Measurements from ENCODE around the gene KSR2. TPM values are rescaled to one million over a fixed set of nuclear protein-coding genes. Genes with fewer than 3 reads are reported as not detected.
A peak's percentile ranks its signal among the peaks of the same experiment; 100 is the strongest.

KSR2 gene
- total RNA-seq, 4 donors from 2014 or later, result under 0.01 to 0.06 (median 0.03) TPM

- intact Hi-C loops (cut with DNase I), result no loop called here
- H3K4me1 ChIP-seq, result no peaks in the 10 kb centered on the region
- H3K36me3 ChIP-seq, result no peaks in the 10 kb centered on the region
- peaks cover 0 to 28% (median 3%) of the 10 kb centered on the region in 4 donors for H3K27me3 ChIP-seq
- no peak overlapping the region for H3K27ac ChIP-seq (replicated peaks in 1 of 4)
- no peak for TF ChIP-seq EP300 (IDR thresholded peaks at IDR 0.05)
- TF ChIP-seq POLR2A (IDR thresholded peaks at IDR 0.05; ENCODE audit: low read depth), result no peak
- TF ChIP-seq CTCF (IDR thresholded peaks at IDR 0.05), result no peak
- TF ChIP-seq POLR2AphosphoS5 (IDR thresholded peaks at IDR 0.05), result no peak
- H3K9me3 ChIP-seq, result peaks cover 0 to 15% (median 8%) of the 10 kb centered on the region in 4 donors
- no peak overlapping the region for H3K4me3 ChIP-seq
- DNase-seq (ENCODE audit: extremely low spot score), result no peak
Measured at GRCh38 chr12:117649796-117650195, 319.0 kb downstream of the KSR2 start.

- intact Hi-C loops (cut with DNase I), result no loop called here
Measured at GRCh38 chr12:117646520-117646919, 322.3 kb downstream of the KSR2 start.

GRCh38 chr12:117645473-117645872 is 323.3 kb downstream of the KSR2 start:
- Histone ChIP-seq H3K27me3 (peaks cover 0 to 33% (median 3%) of the 10 kb centered on the region in 4 donors), H3K9me3 (peaks cover 0 to under 1% (median 0%) of the 10 kb centered on the region in 4 donors), H3K4me1 (no peaks in the 10 kb centered on the region), H3K36me3 (no peaks in the 10 kb centered on the region), H3K27ac (replicated peaks in 1 of 4) (no peak overlapping the region), H3K4me3 (no peak overlapping the region)
- WGBS, result 69% methylated on average over 3 of the region's 3 CpGs
- TF ChIP-seq EP300 (IDR thresholded peaks at IDR 0.05), result no peak
- no peak for TF ChIP-seq POLR2A (IDR thresholded peaks at IDR 0.05; ENCODE audit: low read depth)
- no peak for TF ChIP-seq POLR2AphosphoS5 (IDR thresholded peaks at IDR 0.05)
- TF ChIP-seq CTCF (IDR thresholded peaks at IDR 0.05), result no peak
- intact Hi-C loops (cut with DNase I), result no loop called here
- DNase-seq (ENCODE audit: extremely low spot score), result no peak

More at GRCh38 chr12:117646520-117646919, 322.3 kb downstream of the KSR2 start:
- H3K27me3 ChIP-seq, result peaks cover 0 to 36% (median 3%) of the 10 kb centered on the region in 4 donors
- 20% methylated on average over 7 of the region's 7 CpGs for WGBS
- H3K9me3 ChIP-seq, result peaks cover 0 to 11% (median 7%) of the 10 kb centered on the region in 4 donors
- H3K4me1 ChIP-seq, result no peaks in the 10 kb centered on the region
- H3K4me3 ChIP-seq, result no peak overlapping the region
- no peak for DNase-seq (ENCODE audit: extremely low spot score)
- H3K36me3 ChIP-seq, result no peaks in the 10 kb centered on the region
- TF ChIP-seq POLR2A (IDR thresholded peaks at IDR 0.05; ENCODE audit: low read depth) (no peak), CTCF (IDR thresholded peaks at IDR 0.05) (no peak), POLR2AphosphoS5 (IDR thresholded peaks at IDR 0.05) (no peak), EP300 (IDR thresholded peaks at IDR 0.05) (no peak)
- H3K27ac ChIP-seq (replicated peaks in 1 of 4), result no peak overlapping the region

GRCh38 chr12:117643971-117644370 is 324.8 kb downstream of the KSR2 start:
- H3K4me1 ChIP-seq, result no peaks in the 10 kb centered on the region
- H3K36me3 ChIP-seq, result no peaks in the 10 kb centered on the region
- no peak overlapping the region for H3K27ac ChIP-seq (replicated peaks in 1 of 4)
- no peak for DNase-seq (ENCODE audit: extremely low spot score)
- no peaks in the 10 kb centered on the region for H3K9me3 ChIP-seq
- H3K27me3 ChIP-seq, result peaks cover 0 to 33% (median 3%) of the 10 kb centered on the region in 4 donors
- TF ChIP-seq EP300 (IDR thresholded peaks at IDR 0.05) (no peak), POLR2AphosphoS5 (IDR thresholded peaks at IDR 0.05) (no peak), CTCF (IDR thresholded peaks at IDR 0.05) (no peak), POLR2A (IDR thresholded peaks at IDR 0.05; ENCODE audit: low read depth) (no peak)
- WGBS, result 68% methylated on average over 4 of the region's 4 CpGs
- intact Hi-C loops (cut with DNase I), result no loop called here
- no peak overlapping the region for H3K4me3 ChIP-seq

- 79% methylated on average over 7 of the region's 7 CpGs for WGBS
- Histone ChIP-seq H3K27me3 (peaks cover 0 to 23% (median 3%) of the 10 kb centered on the region in 4 donors), H3K27ac (replicated peaks in 1 of 4) (no peak overlapping the region), H3K4me3 (no peak overlapping the region), H3K36me3 (no peaks in the 10 kb centered on the region), H3K9me3 (peaks cover 0 to 6% (median 5%) of the 10 kb centered on the region in 4 donors), H3K4me1 (no peaks in the 10 kb centered on the region)
- intact Hi-C loops (cut with DNase I), result no loop called here
- TF ChIP-seq POLR2AphosphoS5 (IDR thresholded peaks at IDR 0.05), result no peak
- TF ChIP-seq CTCF (IDR thresholded peaks at IDR 0.05), result no peak
- no peak for TF ChIP-seq EP300 (IDR thresholded peaks at IDR 0.05)
- TF ChIP-seq POLR2A (IDR thresholded peaks at IDR 0.05; ENCODE audit: low read depth), result no peak
- DNase-seq (ENCODE audit: extremely low spot score), result peak; percentile 86
Measured at GRCh38 chr12:117641885-117642284, 326.9 kb downstream of the KSR2 start.
